MCF 10A (cell line): ENCODE measurements around the gene CYTH1. TPM values are rescaled to one million over a fixed set of nuclear protein-coding genes. Genes with fewer than 3 reads are reported as not detected.

Experiments
- BruUV-seq: library from RNA; stranded (reverse); fragments of 400-500 nt; replicated peaks from 2 replicates; lab custom pipeline; 2021; lab: Mats Ljungman, UMichigan
- CTCF ChIA-PET: fragments of 300-600 bp; sonication (Branson Sonifier 250); formaldehyde crosslinking; extraction: SDS; loops from one replicate; lab custom pipeline; 2021; ENCODE audit warnings: antibody characterized with exemption, inconsistent platforms; lab: Yijun Ruan, JAX
- POLR2A ChIA-PET: fragments of 300-600, 350-650 bp; sonication (Branson Sonifier 250); formaldehyde crosslinking; extraction: SDS; loops from one replicate; lab custom pipeline; 2020; ENCODE audit warnings: antibody characterized with exemption, inconsistent platforms; lab: Yijun Ruan, JAX
- DNase-seq: peaks from one replicate; pipeline ENCODE4 v3.0.0-alpha.2; 2018; ENCODE audit not compliant: unreplicated experiment
- H3K27ac Mint-ChIP-seq: one replicate; pipeline ENCODE4 v1.8.0; 2022; ENCODE audit warnings: mild to moderate bottlenecking, low read depth, mixed read lengths; ENCODE audit not compliant: unreplicated experiment
- H3K27me3 Mint-ChIP-seq: one replicate; pipeline ENCODE4 v1.8.0; 2022; ENCODE audit warnings: mixed read lengths; ENCODE audit not compliant: insufficient read depth, unreplicated experiment
- H3K36me3 Mint-ChIP-seq: one replicate; pipeline ENCODE4 v1.8.0; 2022; ENCODE audit warnings: mild to moderate bottlenecking, moderate library complexity, mixed read lengths; ENCODE audit not compliant: insufficient read depth, unreplicated experiment
- H3K4me1 Mint-ChIP-seq: one replicate; pipeline ENCODE4 v1.8.0; 2022; ENCODE audit warnings: mixed read lengths; ENCODE audit not compliant: insufficient read depth, unreplicated experiment
- H3K4me3 Mint-ChIP-seq: one replicate; pipeline ENCODE4 v1.8.0; 2022; ENCODE audit warnings: mild to moderate bottlenecking, moderate library complexity, mixed read lengths; ENCODE audit not compliant: unreplicated experiment
- H3K9me3 Mint-ChIP-seq: one replicate; pipeline ENCODE4 v1.8.0; 2022; ENCODE audit warnings: mixed read lengths; ENCODE audit not compliant: unreplicated experiment
- CTCF ChIP-seq: fragments of 200-600 bp; IDR thresholded peaks from one replicate; pipeline ENCODE4 v1.8.0; 2022; ENCODE audit warnings: antibody characterized with exemption, mild to moderate bottlenecking; ENCODE audit not compliant: unreplicated experiment
- intact Hi-C: fragments of 100-400 bp; cut with micrococcal nuclease; formaldehyde crosslinking; loops from 2 replicates; pipeline ENCODE4 v1.14.1; 2022
- total RNA-seq: library from RNA; stranded (reverse); gene quantifications from 2 replicates; pipeline ENCODE4 v1.2.3, GENCODE V29; 2022

Gene CYTH1
- total RNA-seq, 1 experiment from 2014 or later, result 38.5 TPM

DNA sequence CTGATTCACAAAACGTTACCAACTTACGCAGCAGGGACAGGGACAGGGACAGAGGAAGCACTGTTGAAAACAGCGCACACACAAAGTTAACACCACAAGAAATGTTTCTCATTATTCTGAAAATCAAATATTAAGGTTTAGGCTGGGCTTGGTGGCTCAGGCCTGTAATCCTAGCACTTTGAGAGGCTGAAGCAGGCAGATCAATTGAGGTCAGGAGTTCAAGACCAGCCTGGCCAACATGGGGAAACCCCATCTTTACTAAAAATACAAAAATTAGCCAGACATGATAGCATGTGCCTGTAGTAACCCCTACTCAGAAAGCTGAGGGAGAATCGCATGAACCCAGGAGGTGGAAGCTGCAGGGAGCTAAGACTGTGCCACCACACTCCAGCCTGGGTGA is 4.2 kb downstream of the CYTH1 start:
- Mint-ChIP-seq H3K4me1 (peaks cover 25% of the 10 kb centered on the region), H3K36me3 (no peaks in the 10 kb centered on the region), H3K9me3 (no peaks in the 10 kb centered on the region), H3K27me3 (no peaks in the 10 kb centered on the region), H3K4me3 (no peak overlapping the region), H3K27ac (no peak overlapping the region)
- POLR2A ChIA-PET, result no interaction called here
- TF ChIP-seq CTCF, result no peak
- no peak for DNase-seq
- CTCF ChIA-PET, result no interaction called here
- no TSS peak for BruUV-seq
- intact Hi-C loops, result no loop called here

GRCh38 chr17:78774956-78775571 is 7.0 kb downstream of the CYTH1 start:
- intact Hi-C loops, result loop anchor here (2.0 kb wide), 1 partner anchor 26 kb away; no protein-coding TSS in a partner anchor
- ChIA-PET POLR2A (interaction anchor here (0.6 to 2.1 kb wide), 10 partner anchors 9 to 109 kb away, joined by 3 to 11 read pairs (median 4); partner anchors contain the start of gene USP36), CTCF (interaction anchor here (0.7 to 0.8 kb wide), 2 partner anchors 67 to 1327 kb away, joined by 3 read pairs; no protein-coding TSS in a partner anchor)
- peak; percentile 41 for DNase-seq
- H3K27me3 Mint-ChIP-seq, result no peaks in the 10 kb centered on the region
- H3K4me3 Mint-ChIP-seq, result peak overlapping the region; percentile 68
- H3K27ac Mint-ChIP-seq, result peak overlapping the region; percentile 81
- H3K4me1 Mint-ChIP-seq, result peaks cover 21% of the 10 kb centered on the region
- H3K9me3 Mint-ChIP-seq, result no peaks in the 10 kb centered on the region
- no peak for TF ChIP-seq CTCF
- no TSS peak for BruUV-seq
- H3K36me3 Mint-ChIP-seq, result no peaks in the 10 kb centered on the region

- ChIA-PET CTCF (interaction anchor here (0.7 to 0.8 kb wide), 2 partner anchors 66 to 1327 kb away, joined by 3 read pairs; no protein-coding TSS in a partner anchor), POLR2A (interaction anchor here (1.0 to 1.6 kb wide), 3 partner anchors 9 to 39 kb away, joined by 3 to 11 read pairs (median 5); no protein-coding TSS in a partner anchor)
- no TSS peak for BruUV-seq
- H3K4me3 Mint-ChIP-seq, result peak overlapping the region; percentile 68
- peak overlapping the region; percentile 81 for H3K27ac Mint-ChIP-seq
- H3K4me1 Mint-ChIP-seq, result peaks cover 15% of the 10 kb centered on the region
- peak; percentile 31 for DNase-seq
- intact Hi-C loops, result loop anchor here (2.0 kb wide), 1 partner anchor 26 kb away; no protein-coding TSS in a partner anchor
- no peaks in the 10 kb centered on the region for H3K36me3 Mint-ChIP-seq
- no peaks in the 10 kb centered on the region for H3K9me3 Mint-ChIP-seq
- TF ChIP-seq CTCF, result no peak
- no peaks in the 10 kb centered on the region for H3K27me3 Mint-ChIP-seq
These were observed 7.6 kb downstream of the CYTH1 start for GRCh38 chr17:78774453-78774852.

- ChIA-PET CTCF (interaction anchor here (1.2 to 1.3 kb wide), 2 partner anchors 23 to 25 kb away, joined by 3 to 5 read pairs; no protein-coding TSS in a partner anchor), POLR2A (no interaction called here)
- BruUV-seq, result no TSS peak
- H3K4me1 Mint-ChIP-seq, result peaks cover 12% of the 10 kb centered on the region
- H3K36me3 Mint-ChIP-seq, result no peaks in the 10 kb centered on the region
- no peak overlapping the region for H3K27ac Mint-ChIP-seq
- H3K9me3 Mint-ChIP-seq, result no peaks in the 10 kb centered on the region
- TF ChIP-seq CTCF, result no peak
- no peak for DNase-seq
- H3K27me3 Mint-ChIP-seq, result no peaks in the 10 kb centered on the region
- H3K4me3 Mint-ChIP-seq, result no peak overlapping the region
- intact Hi-C loops, result no loop called here
These were observed 10.2 kb downstream of the CYTH1 start for GRCh38 chr17:78771758-78772382.
